MCF 10A (cell line): ENCODE data around the gene KLHL30. TPM values are rescaled to one million over a fixed set of nuclear protein-coding genes. Genes with fewer than 3 reads are reported as not detected.

Source experiments
- BruUV-seq: library from RNA; stranded (reverse); fragments of 400-500 nt; replicated peaks from 2 replicates; lab custom pipeline; 2021; lab: Mats Ljungman, UMichigan
- CTCF ChIA-PET: fragments of 300-600 bp; sonication (Branson Sonifier 250); formaldehyde crosslinking; extraction: SDS; loops from one replicate; lab custom pipeline; 2021; ENCODE audit warnings: antibody characterized with exemption, inconsistent platforms; lab: Yijun Ruan, JAX
- POLR2A ChIA-PET: fragments of 300-600, 350-650 bp; sonication (Branson Sonifier 250); formaldehyde crosslinking; extraction: SDS; loops from one replicate; lab custom pipeline; 2020; ENCODE audit warnings: antibody characterized with exemption, inconsistent platforms; lab: Yijun Ruan, JAX
- DNase-seq: peaks from one replicate; pipeline ENCODE4 v3.0.0-alpha.2; 2018; ENCODE audit not compliant: unreplicated experiment
- H3K27ac Mint-ChIP-seq: one replicate; pipeline ENCODE4 v1.8.0; 2022; ENCODE audit warnings: mild to moderate bottlenecking, low read depth, mixed read lengths; ENCODE audit not compliant: unreplicated experiment
- H3K27me3 Mint-ChIP-seq: one replicate; pipeline ENCODE4 v1.8.0; 2022; ENCODE audit warnings: mixed read lengths; ENCODE audit not compliant: insufficient read depth, unreplicated experiment
- H3K36me3 Mint-ChIP-seq: one replicate; pipeline ENCODE4 v1.8.0; 2022; ENCODE audit warnings: mild to moderate bottlenecking, moderate library complexity, mixed read lengths; ENCODE audit not compliant: insufficient read depth, unreplicated experiment
- H3K4me1 Mint-ChIP-seq: one replicate; pipeline ENCODE4 v1.8.0; 2022; ENCODE audit warnings: mixed read lengths; ENCODE audit not compliant: insufficient read depth, unreplicated experiment
- H3K4me3 Mint-ChIP-seq: one replicate; pipeline ENCODE4 v1.8.0; 2022; ENCODE audit warnings: mild to moderate bottlenecking, moderate library complexity, mixed read lengths; ENCODE audit not compliant: unreplicated experiment
- H3K9me3 Mint-ChIP-seq: one replicate; pipeline ENCODE4 v1.8.0; 2022; ENCODE audit warnings: mixed read lengths; ENCODE audit not compliant: unreplicated experiment
- CTCF ChIP-seq: fragments of 200-600 bp; IDR thresholded peaks from one replicate; pipeline ENCODE4 v1.8.0; 2022; ENCODE audit warnings: antibody characterized with exemption, mild to moderate bottlenecking; ENCODE audit not compliant: unreplicated experiment
- intact Hi-C: fragments of 100-400 bp; cut with micrococcal nuclease; formaldehyde crosslinking; loops from 2 replicates; pipeline ENCODE4 v1.14.1; 2022
- total RNA-seq: library from RNA; stranded (reverse); gene quantifications from 2 replicates; pipeline ENCODE4 v1.2.3, GENCODE V29; 2022

The KLHL30 gene
- total RNA-seq, 1 experiment from 2014 or later: 0.35 TPM

GRCh38 chr2:238119756-238120462, 18.6 kb upstream of the KLHL30 start:
- POLR2A ChIA-PET: no interaction called here
- CTCF ChIA-PET: no interaction called here
- Mint-ChIP-seq H3K9me3 (peaks cover 17% of the 10 kb centered on the region), H3K4me3 (no peak overlapping the region), H3K27ac (no peak overlapping the region), H3K4me1 (no peaks in the 10 kb centered on the region), H3K36me3 (no peaks in the 10 kb centered on the region), H3K27me3 (peaks cover 25% of the 10 kb centered on the region)
- no peak for DNase-seq
- BruUV-seq: no TSS peak
- TF ChIP-seq CTCF: no peak
- intact Hi-C loops: no loop called here

GRCh38 chr2:238120463-238121298, 17.8 kb upstream of the KLHL30 start:
- Mint-ChIP-seq H3K9me3 (peaks cover 17% of the 10 kb centered on the region), H3K27ac (no peak overlapping the region), H3K4me1 (no peaks in the 10 kb centered on the region), H3K4me3 (no peak overlapping the region), H3K27me3 (peaks cover 25% of the 10 kb centered on the region), H3K36me3 (no peaks in the 10 kb centered on the region)
- POLR2A ChIA-PET: no interaction called here
- intact Hi-C loops: no loop called here
- no TSS peak for BruUV-seq
- DNase-seq: no peak
- CTCF ChIA-PET: no interaction called here
- TF ChIP-seq CTCF: no peak

GRCh38 chr2:238121511-238122286, 16.8 kb upstream of the KLHL30 start:
- peaks cover 17% of the 10 kb centered on the region for H3K9me3 Mint-ChIP-seq
- POLR2A ChIA-PET: no interaction called here
- no peak for TF ChIP-seq CTCF
- CTCF ChIA-PET: no interaction called here
- no peaks in the 10 kb centered on the region for H3K36me3 Mint-ChIP-seq
- intact Hi-C loops: no loop called here
- no peak for DNase-seq
- H3K27me3 Mint-ChIP-seq: peaks cover 25% of the 10 kb centered on the region
- no peak overlapping the region for H3K27ac Mint-ChIP-seq
- no TSS peak for BruUV-seq
- H3K4me3 Mint-ChIP-seq: no peak overlapping the region
- H3K4me1 Mint-ChIP-seq: no peaks in the 10 kb centered on the region
